Upper lobe of left lung (tissue), 4 donors: ENCODE data around the gene NMRK2.

Experiments
- CTCF ChIP-seq, 6 experiments: fragments of 450-650 bp in 4 of 6; fragments of 200-600 bp in 2 of 6; sonication (generic) in 2 of 6; IDR thresholded peaks; one replicate each; pipeline ENCODE4 v1.5.1; 2016 to 2019; ENCODE audit warnings: antibody characterized with exemption in 6 of 6
- POLR2A ChIP-seq, 4 donors: fragments of 450-650 bp; IDR thresholded peaks; one replicate each; pipeline ENCODE4 v1.5.1; 2016 to 2017; ENCODE audit warnings: antibody characterized with exemption in 4 of 4, mild to moderate bottlenecking in 2 of 4
- POLR2AphosphoS5 ChIP-seq, 2 donors: sonication (generic); formaldehyde crosslinking; IDR thresholded peaks; one replicate each; pipeline ENCODE4 v1.5.1; 2017; ENCODE audit warnings: antibody characterized with exemption in 2 of 2

- no peak for TF ChIP-seq CTCF (IDR thresholded peaks at IDR 0.05)
- TF ChIP-seq POLR2A (IDR thresholded peaks at IDR 0.05): no peak
- TF ChIP-seq POLR2AphosphoS5 (IDR thresholded peaks at IDR 0.05): no peak
These were observed 43.8 kb downstream of the NMRK2 start for GRCh38 chr19:3976495-3977241.
